KMS-11 (cell line): ENCODE measurements around the gene COL13A1.

Experiments
- H2AFZ ChIP-seq: fragments of 200-600 bp; sonication (generic); 2 replicates; pipeline ENCODE4 v1.6.1; 2016; ENCODE audit warnings: antibody characterized with exemption, mixed run types, low read depth
- H3K27ac ChIP-seq: fragments of 200-600 bp; sonication (generic); 2 replicates; pipeline ENCODE4 v1.6.1; 2016; ENCODE audit warnings: mild to moderate bottlenecking, mixed run types
- H3K27me3 ChIP-seq: fragments of 200-600 bp; sonication (generic); 2 replicates; pipeline ENCODE4 v1.6.1; 2017; ENCODE audit warnings: mild to moderate bottlenecking, low read depth, mixed run types, moderate library complexity; ENCODE audit not compliant: insufficient read depth
- H3K36me3 ChIP-seq: fragments of 200-600 bp; sonication (generic); 2 replicates; pipeline ENCODE4 v1.6.1; 2017; ENCODE audit warnings: mild to moderate bottlenecking, mixed run types; ENCODE audit not compliant: insufficient read depth
- H3K4me1 ChIP-seq: fragments of 200-600 bp; sonication (generic); 2 replicates; pipeline ENCODE4 v1.6.1; 2016; ENCODE audit warnings: mild to moderate bottlenecking, low read depth, mixed run types; ENCODE audit not compliant: poor library complexity, severe bottlenecking
- H3K4me2 ChIP-seq: fragments of 200-600 bp; sonication (generic); 2 replicates; pipeline ENCODE4 v1.7.0; 2016; ENCODE audit warnings: mild to moderate bottlenecking, mixed run types
- H3K4me3 ChIP-seq: fragments of 200-600 bp; sonication (generic); IDR thresholded peaks from 2 replicates; pipeline ENCODE4 v1.6.1; 2017; ENCODE audit warnings: low read depth, low read length, mixed read lengths; ENCODE audit not compliant: insufficient read depth
- H3K79me2 ChIP-seq: fragments of 200-600 bp; sonication (generic); 2 replicates; pipeline ENCODE4 v1.6.1; 2016; ENCODE audit warnings: low read depth, mixed run types; ENCODE audit not compliant: insufficient read depth
- H3K9ac ChIP-seq: fragments of 200-600 bp; sonication (generic); 2 replicates; pipeline ENCODE4 v1.6.1; 2016; ENCODE audit warnings: mild to moderate bottlenecking, mixed run types
- H4K20me1 ChIP-seq: fragments of 200-600 bp; sonication (generic); 2 replicates; pipeline ENCODE4 v1.6.1; 2016; ENCODE audit warnings: mild to moderate bottlenecking, mixed run types; ENCODE audit not compliant: insufficient read depth
- CTCF ChIP-seq: fragments of 200-600 bp; sonication (generic); conservative IDR thresholded peaks from 2 replicates; pipeline ENCODE4 v1.6.1; 2017; ENCODE audit warnings: low read depth, mild to moderate bottlenecking, antibody characterized with exemption, low read length, moderate library complexity, mixed read lengths

The COL13A1 gene

GRCh38 chr10:69835875-69836730 is 34.4 kb downstream of the COL13A1 start:
- Histone ChIP-seq H3K27ac (no peak overlapping the region), H4K20me1 (no peaks in the 10 kb centered on the region), H3K36me3 (no peaks in the 10 kb centered on the region), H3K4me1 (no peaks in the 10 kb centered on the region), H3K9ac (no peak overlapping the region), H3K27me3 (peaks cover 57% of the 10 kb centered on the region), H2AFZ (no peak overlapping the region), H3K79me2 (no peaks in the 10 kb centered on the region), H3K4me3 (no peak overlapping the region), H3K4me2 (no peak overlapping the region)
- TF ChIP-seq CTCF: no peak

- Histone ChIP-seq H3K9ac (no peak overlapping the region), H3K27me3 (peaks cover 58% of the 10 kb centered on the region), H3K27ac (no peak overlapping the region), H4K20me1 (no peaks in the 10 kb centered on the region), H2AFZ (no peak overlapping the region), H3K4me1 (no peaks in the 10 kb centered on the region), H3K36me3 (no peaks in the 10 kb centered on the region), H3K4me2 (no peak overlapping the region), H3K79me2 (no peaks in the 10 kb centered on the region), H3K4me3 (no peak overlapping the region)
- no peak for TF ChIP-seq CTCF
These were observed 35.0 kb downstream of the COL13A1 start for GRCh38 chr10:69836731-69837030.

GRCh38 chr10:69837261-69837660 is 35.6 kb downstream of the COL13A1 start:
- no peaks in the 10 kb centered on the region for H3K4me1 ChIP-seq
- no peaks in the 10 kb centered on the region for H4K20me1 ChIP-seq
- no peak overlapping the region for H2AFZ ChIP-seq
- H3K4me2 ChIP-seq: no peak overlapping the region
- H3K27me3 ChIP-seq: peaks cover 58% of the 10 kb centered on the region
- no peaks in the 10 kb centered on the region for H3K36me3 ChIP-seq
- no peak for TF ChIP-seq CTCF
- H3K9ac ChIP-seq: no peak overlapping the region
- H3K4me3 ChIP-seq: no peak overlapping the region
- no peak overlapping the region for H3K27ac ChIP-seq
- H3K79me2 ChIP-seq: no peaks in the 10 kb centered on the region

- no peaks in the 10 kb centered on the region for H3K36me3 ChIP-seq
- H3K9ac ChIP-seq: no peak overlapping the region
- H3K27ac ChIP-seq: no peak overlapping the region
- no peak overlapping the region for H3K4me2 ChIP-seq
- H2AFZ ChIP-seq: no peak overlapping the region
- no peaks in the 10 kb centered on the region for H3K79me2 ChIP-seq
- TF ChIP-seq CTCF: no peak
- no peaks in the 10 kb centered on the region for H3K4me1 ChIP-seq
- H3K4me3 ChIP-seq: no peak overlapping the region
- H4K20me1 ChIP-seq: no peaks in the 10 kb centered on the region
- peaks cover 65% of the 10 kb centered on the region for H3K27me3 ChIP-seq
These were observed 36.7 kb downstream of the COL13A1 start for GRCh38 chr10:69838418-69838817.
